Testis (tissue), 5 donors: ENCODE data around the gene FBN1. TPM values are rescaled to one million over a fixed set of nuclear protein-coding genes. Genes with fewer than 3 reads are reported as not detected.

ENCODE experiments used
- DNase-seq: peaks from one replicate; pipeline ENCODE4 v3.0.0-alpha.2; 2019
- H3K27ac ChIP-seq, 2 donors: fragments of 200-600 bp; sonication (generic); one replicate each; pipeline ENCODE4 v1.5.1; 2019
- H3K27me3 ChIP-seq: fragments of 200-600 bp; sonication (generic); one replicate; pipeline ENCODE4 v1.5.1; 2019
- H3K36me3 ChIP-seq: fragments of 200-600 bp; sonication (generic); one replicate; pipeline ENCODE4 v1.5.1; 2017; ENCODE audit warnings: low read depth; ENCODE audit errors: missing control alignments
- H3K4me1 ChIP-seq: fragments of 200-600 bp; sonication (generic); one replicate; pipeline ENCODE4 v1.5.1; 2019
- H3K4me3 ChIP-seq, 2 donors: fragments of 200-600 bp; sonication (generic); one replicate each; pipeline ENCODE4 v1.5.1; 2017 to 2019
- H3K9me3 ChIP-seq: fragments of 200-600 bp; sonication (generic); one replicate; pipeline ENCODE4 v1.5.1; 2017
- CTCF ChIP-seq, 3 experiments: fragments of 450-650 bp in 2 of 3; fragments of 200-600 bp in 1 of 3; sonication (generic) in 1 of 3; IDR thresholded peaks; one replicate each; pipeline ENCODE4 v1.5.1; 2016 to 2019; ENCODE audit warnings: antibody characterized with exemption in 3 of 3, mild to moderate bottlenecking in 2 of 3, moderate library complexity in 1 of 3
- POLR2A ChIP-seq: fragments of 450-650 bp; IDR thresholded peaks from one replicate; pipeline ENCODE4 v1.6.1; 2017; ENCODE audit warnings: antibody characterized with exemption, mild to moderate bottlenecking, moderate library complexity
- WGBS, 2 donors: methylation state at CpG; one replicate each; pipeline ENCODE4 v1.1.5; 2018; 5-methylcytosine and 5-hydroxymethylcytosine counted together
- intact Hi-C: fragments of 100-400 bp; cut with DNase I; formaldehyde crosslinking; loops from one replicate; pipeline ENCODE4 v1.15.1; 2023; ENCODE audit warnings: low total_unique reads
- long read RNA-seq, 2 donors: transcript quantifications; one replicate each; lab custom pipeline, GENCODE V29; 2026
- polyA plus RNA-seq: library from polyadenylated mRNA; stranded (reverse); fragments of 350-450 nt; fragmentation: Illumina TruSeq; extraction: RNeasy Lipid Tissue Mini Kit (QIAGEN cat#74804); gene quantifications from one replicate; pipeline ENCODE4 v1.2.3, GENCODE V29; 2014; ENCODE audit warnings: low read depth, low replicate concordance; ENCODE audit not compliant: insufficient read depth
- total RNA-seq, 2 donors: library from RNA; depleted of rRNA; stranded (reverse); fragments of >200 nt; gene quantifications; one replicate each; pipeline ENCODE4 v1.2.3, GENCODE V29; 2016

FBN1 gene
- total RNA-seq, result 10 to 100 TPM; 48.5 to 68.7 TPM
- polyA plus RNA-seq, result 77.1 TPM
- long read RNA-seq, donor 1, partial matches to known transcripts, result 41 of 41 reads
- long read RNA-seq, donor 1, other reads (novel, unspliced or antisense), result 0 of 41 reads
- long read RNA-seq, donor 2, full-length matches to known transcripts, result 1 of 13 reads
- long read RNA-seq, donor 2, partial matches to known transcripts, result 12 of 13 reads
- long read RNA-seq, donor 2, other reads (novel, unspliced or antisense), result 0 of 13 reads

- no peak for TF ChIP-seq CTCF (IDR thresholded peaks at IDR 0.05)
- peak; percentile 62 for TF ChIP-seq POLR2A
- intact Hi-C loops, result no loop called here
These were observed at the start of gene FBN1 for GRCh38 chr15:48645558-48646330. FBN1 (minus strand) TSS chr15:48645709; CDS start chr15:48644769, 940 bp downstream.

GRCh38 chr15:48693484-48693883 is 48.0 kb upstream of the FBN1 start:
- Histone ChIP-seq H3K9me3 (no peaks in the 10 kb centered on the region), H3K27ac (no peak overlapping the region), H3K4me1 (no peaks in the 10 kb centered on the region), H3K27me3 (no peaks in the 10 kb centered on the region), H3K4me3 (no peak overlapping the region), H3K36me3 (no peaks in the 10 kb centered on the region)
- DNase-seq, result no peak
- TF ChIP-seq CTCF (IDR thresholded peaks at IDR 0.05) (no peak), POLR2A (no peak)
- intact Hi-C loops, result no loop called here

More at GRCh38 chr15:48645558-48646330, at the start of gene FBN1:
- H3K4me3 ChIP-seq, result peak within 1 kb of the TSS; percentile 82 to 94
- H3K27ac ChIP-seq, result peak within 1 kb of the TSS; percentile 96 to 98
- H3K27me3 ChIP-seq, result no peaks in the 10 kb centered on the region
- 0% methylated on average over 32 to 63 of the region's 66 CpGs for WGBS, 2 donors
- peaks cover 11% of the 10 kb centered on the region for H3K4me1 ChIP-seq
- no peaks in the 10 kb centered on the region for H3K9me3 ChIP-seq
- peak; percentile 84 for DNase-seq
- H3K36me3 ChIP-seq, result no peaks in the 10 kb centered on the region

- no peak overlapping the region for H3K27ac ChIP-seq
- H3K4me3 ChIP-seq, result no peak overlapping the region
- TF ChIP-seq CTCF (IDR thresholded peaks at IDR 0.05) (no peak), POLR2A (no peak)
- H3K9me3 ChIP-seq, result no peaks in the 10 kb centered on the region
- no peak for DNase-seq
- 48 to 56% methylated on average over 2 of the region's 2 CpGs for WGBS, 2 donors
- H3K27me3 ChIP-seq, result no peaks in the 10 kb centered on the region
- no peaks in the 10 kb centered on the region for H3K4me1 ChIP-seq
- intact Hi-C loops, result no loop called here
- H3K36me3 ChIP-seq, result no peaks in the 10 kb centered on the region
These were observed 43.0 kb upstream of the FBN1 start for GRCh38 chr15:48688493-48688892.

GRCh38 chr15:48683991-48684765 is 38.7 kb upstream of the FBN1 start:
- TF ChIP-seq POLR2A, result no peak
- TF ChIP-seq CTCF (IDR thresholded peaks at IDR 0.05), result no peak
- H3K27ac ChIP-seq, result no peak overlapping the region
- H3K9me3 ChIP-seq, result no peaks in the 10 kb centered on the region
- no peak for DNase-seq
- H3K4me1 ChIP-seq, result no peaks in the 10 kb centered on the region
- no peak overlapping the region for H3K4me3 ChIP-seq
- no peaks in the 10 kb centered on the region for H3K36me3 ChIP-seq
- intact Hi-C loops, result no loop called here
- no peaks in the 10 kb centered on the region for H3K27me3 ChIP-seq
- WGBS, 2 donors, result 97 to 98% methylated on average over 3 to 4 of the region's 4 CpGs
